ENCODE results near the gene PRSS3. TPM values are rescaled to one million over a fixed set of nuclear protein-coding genes. Genes with fewer than 3 reads are reported as not detected.
"Not testable (repeated sequence)": the region's sequence is repeated elsewhere in the genome, so short reads cannot be mapped to it uniquely, and the experiment has no call there.

Gene PRSS3
- total and polyA plus RNA-seq, 10 of the 15 experiments (the other 5 are each of a cell fraction or from before 2014, with no cell fraction given) = 0.54 TPM; not detected in 9

- no peak for TF ChIP-seq SRF (IDR thresholded peaks at IDR 0.05; ENCODE audit: low read depth in 2 of 2, low read length in 2 of 2)
- TF ChIP-seq TCF12 (IDR thresholded peaks at IDR 0.05; ENCODE audit: low read depth, low read length) = no peak
- TF ChIP-seq MLLT1 (IDR thresholded peaks at IDR 0.05) = no peak
- TF ChIP-seq, protein P1, sequence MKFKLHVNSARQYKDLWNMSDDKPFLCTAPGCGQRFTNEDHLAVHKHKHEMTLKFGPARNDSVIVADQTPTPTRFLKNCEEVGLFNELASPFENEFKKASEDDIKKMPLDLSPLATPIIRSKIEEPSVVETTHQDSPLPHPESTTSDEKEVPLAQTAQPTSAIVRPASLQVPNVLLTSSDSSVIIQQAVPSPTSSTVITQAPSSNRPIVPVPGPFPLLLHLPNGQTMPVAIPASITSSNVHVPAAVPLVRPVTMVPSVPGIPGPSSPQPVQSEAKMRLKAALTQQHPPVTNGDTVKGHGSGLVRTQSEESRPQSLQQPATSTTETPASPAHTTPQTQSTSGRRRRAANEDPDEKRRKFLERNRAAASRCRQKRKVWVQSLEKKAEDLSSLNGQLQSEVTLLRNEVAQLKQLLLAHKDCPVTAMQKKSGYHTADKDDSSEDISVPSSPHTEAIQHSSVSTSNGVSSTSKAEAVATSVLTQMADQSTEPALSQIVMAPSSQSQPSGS (IDR thresholded peaks at IDR 0.05; ENCODE audit: low read length) = no peak
- ChIA-PET SMC1A (ENCODE audit: uncharacterized antibody, unreplicated experiment) (interaction anchor here (0.8 kb wide), 1 partner anchor 66 kb away, joined by 3 read pairs; no protein-coding TSS in a partner anchor), CTCF (interaction anchor here (1.1 to 1.2 kb wide), 2 partner anchors 13 to 22 kb away, joined by 3 to 5 read pairs; no protein-coding TSS in a partner anchor), RAD21 (ENCODE audit: unreplicated experiment) (no interaction called here), POLR2A (no interaction called here)
- FAIRE-seq = no peak
- in situ Hi-C loops (cut with MboI) (no loop called here), intact Hi-C loops (cut with micrococcal nuclease; ENCODE audit: unreplicated experiment) (no loop called here)
- BruUV-seq (replicated peaks) = no TSS peak
- no peak overlapping the region for H3K27ac ChIP-seq (ENCODE audit: control insufficient read depth, insufficient read depth)
- ATAC-seq = no peak
- no peaks in the 10 kb centered on the region for H3K36me3 ChIP-seq (ENCODE audit: control insufficient read depth in 2 of 2, insufficient read depth in 2 of 2, low read length in 1 of 2)
- no peak overlapping the region for H3K4me2 ChIP-seq (ENCODE audit: control insufficient read depth, insufficient read depth)
- no peak overlapping the region for H3K4me3 ChIP-seq
- H3K4me1 ChIP-seq (ENCODE audit: control insufficient read depth, insufficient read depth, low read length) = no peaks in the 10 kb centered on the region
- no peak overlapping the region for H2AFZ ChIP-seq (ENCODE audit: control insufficient read depth, low read depth, low read length)
- 64% methylated on average over 2 of the region's 2 CpGs for WGBS (ENCODE audit: insufficient coverage, insufficient replicate concordance, low lambda C conversion rate, missing lambda C conversion rate)
- H3K9me3 ChIP-seq (replicated peaks; ENCODE audit: control insufficient read depth, insufficient read depth, low read length) = no peaks in the 10 kb centered on the region; the same call in 2 of the 3 replicates
- no peaks in the 10 kb centered on the region for H3K79me2 ChIP-seq (ENCODE audit: control insufficient read depth, insufficient read depth, low read length)
- H3K9ac ChIP-seq (ENCODE audit: control insufficient read depth, insufficient read depth, low read length) = no peak overlapping the region
- DNase-seq (ENCODE audit: low read depth, low spot score) = no peak
- no peaks in the 10 kb centered on the region for H4K20me1 ChIP-seq (ENCODE audit: control insufficient read depth, insufficient read depth)
- H3K27me3 ChIP-seq (replicated peaks in 1 of 2; ENCODE audit: control insufficient read depth in 2 of 2, insufficient read depth in 2 of 2, low read length in 1 of 2) = peaks cover 3 to 6% of the 10 kb centered on the region in 2 experiments; a peak in 2 of 4 replicates
Observed at GRCh38 chr9:33800886-33801285, 5.5 kb downstream of the PRSS3 start.

DNA sequence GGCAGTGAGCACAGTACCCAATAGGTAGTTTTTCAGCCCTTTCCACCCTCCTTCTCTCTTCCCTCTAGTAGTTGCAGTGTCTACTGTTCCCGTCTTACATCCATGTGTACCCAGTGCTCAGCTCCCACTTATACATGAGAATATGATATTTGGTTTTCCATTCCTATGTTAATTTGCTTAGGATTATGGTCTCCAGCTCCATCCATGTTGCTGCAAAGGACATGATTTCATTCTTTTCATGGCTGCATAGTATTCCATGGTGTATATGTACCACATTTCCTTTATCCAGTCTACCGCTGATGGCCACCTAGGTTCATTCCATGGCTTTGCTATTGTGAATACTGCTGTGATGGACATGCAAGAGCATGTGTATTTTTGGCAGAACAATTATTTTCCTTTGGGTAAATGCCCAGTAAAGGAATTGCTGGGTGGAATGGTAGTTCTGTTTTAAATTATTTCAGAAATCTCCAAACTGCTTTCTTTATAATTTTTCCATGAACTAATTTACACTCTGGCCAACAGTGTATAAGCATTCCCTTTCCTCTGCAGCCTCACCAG lies 6.7 kb downstream of the PRSS3 start:
- H3K4me3 ChIP-seq; DNase-seq (ENCODE audit: low read depth, low spot score); H3K4me1 ChIP-seq (ENCODE audit: control insufficient read depth, insufficient read depth, low read length); H3K79me2 ChIP-seq (ENCODE audit: control insufficient read depth, insufficient read depth, low read length); BruUV-seq (replicated peaks); ATAC-seq; H3K27me3 ChIP-seq (replicated peaks in 1 of 2; ENCODE audit: control insufficient read depth in 2 of 2, insufficient read depth in 2 of 2, low read length in 1 of 2); intact Hi-C loops (cut with micrococcal nuclease; ENCODE audit: unreplicated experiment); H3K4me2 ChIP-seq (ENCODE audit: control insufficient read depth, insufficient read depth); RAD21 ChIA-PET (ENCODE audit: unreplicated experiment); FAIRE-seq; H3K9me3 ChIP-seq (replicated peaks; ENCODE audit: control insufficient read depth, insufficient read depth, low read length); H2AFZ ChIP-seq (ENCODE audit: control insufficient read depth, low read depth, low read length); H3K27ac ChIP-seq (ENCODE audit: control insufficient read depth, insufficient read depth); POLR2A ChIA-PET; H3K36me3 ChIP-seq (ENCODE audit: control insufficient read depth in 2 of 2, insufficient read depth in 2 of 2, low read length in 1 of 2); H4K20me1 ChIP-seq (ENCODE audit: control insufficient read depth, insufficient read depth); H3K9ac ChIP-seq (ENCODE audit: control insufficient read depth, insufficient read depth, low read length); in situ Hi-C loops (cut with MboI): not testable (repeated sequence)
- WGBS (ENCODE audit: insufficient coverage, insufficient replicate concordance, low lambda C conversion rate, missing lambda C conversion rate) = 70% methylated on average over 2 of the region's 2 CpGs
- ChIA-PET CTCF (interaction anchor here (1.1 kb wide), 1 partner anchor 23 kb away, joined by 5 read pairs; no protein-coding TSS in a partner anchor), SMC1A (ENCODE audit: uncharacterized antibody, unreplicated experiment) (interaction anchor here (1.3 kb wide), 1 partner anchor 11 kb away, joined by 3 read pairs; no protein-coding TSS in a partner anchor)

- H3K9me3 ChIP-seq (replicated peaks; ENCODE audit: control insufficient read depth, insufficient read depth, low read length); BruUV-seq (replicated peaks); in situ Hi-C loops (cut with MboI); RAD21 ChIA-PET (ENCODE audit: unreplicated experiment); DNase-seq (ENCODE audit: low read depth, low spot score); H3K4me2 ChIP-seq (ENCODE audit: control insufficient read depth, insufficient read depth); SMC1A ChIA-PET (ENCODE audit: uncharacterized antibody, unreplicated experiment); H4K20me1 ChIP-seq (ENCODE audit: control insufficient read depth, insufficient read depth); H3K9ac ChIP-seq (ENCODE audit: control insufficient read depth, insufficient read depth, low read length); H3K27me3 ChIP-seq (replicated peaks in 1 of 2; ENCODE audit: control insufficient read depth in 2 of 2, insufficient read depth in 2 of 2, low read length in 1 of 2); H3K4me1 ChIP-seq (ENCODE audit: control insufficient read depth, insufficient read depth, low read length); FAIRE-seq; ATAC-seq; H3K36me3 ChIP-seq (ENCODE audit: control insufficient read depth in 2 of 2, insufficient read depth in 2 of 2, low read length in 1 of 2); CTCF ChIA-PET; H3K27ac ChIP-seq (ENCODE audit: control insufficient read depth, insufficient read depth); intact Hi-C loops (cut with micrococcal nuclease; ENCODE audit: unreplicated experiment); H3K79me2 ChIP-seq (ENCODE audit: control insufficient read depth, insufficient read depth, low read length); H2AFZ ChIP-seq (ENCODE audit: control insufficient read depth, low read depth, low read length); H3K4me3 ChIP-seq: not testable (repeated sequence)
- POLR2A ChIA-PET = interaction anchor here (0.8 kb wide), 1 partner anchor 9 kb away, joined by 6 read pairs; no protein-coding TSS in a partner anchor
- WGBS (ENCODE audit: insufficient coverage, insufficient replicate concordance, low lambda C conversion rate, missing lambda C conversion rate) = 53% methylated on average over 3 of the region's 3 CpGs
Observed at GRCh38 chr9:33804196-33804595, 8.8 kb downstream of the PRSS3 start.

All from GM12878 (cell line).